Stimulated activated CD4-positive, alpha-beta T cell treated with anti-CD3 and anti-CD28 coated beads, Interleukin-12 subunit alpha, Interleukin-12 subunit beta, amount 100 ng/mL, for 4 hours (primary cell): ENCODE results near the gene GPR89B.
"Not testable (repeated sequence)": the region's sequence is repeated elsewhere in the genome, so short reads cannot be mapped to it uniquely, and the experiment has no call there.

ENCODE experiments used
- DNase-seq: peaks from one replicate; pipeline ENCODE4 v3.0.0-alpha.2; 2020

Gene GPR89B

GRCh38 chr1:148037850-148038461 is 109.7 kb downstream of the GPR89B start:
- DNase-seq = not testable (repeated sequence)

DNA sequence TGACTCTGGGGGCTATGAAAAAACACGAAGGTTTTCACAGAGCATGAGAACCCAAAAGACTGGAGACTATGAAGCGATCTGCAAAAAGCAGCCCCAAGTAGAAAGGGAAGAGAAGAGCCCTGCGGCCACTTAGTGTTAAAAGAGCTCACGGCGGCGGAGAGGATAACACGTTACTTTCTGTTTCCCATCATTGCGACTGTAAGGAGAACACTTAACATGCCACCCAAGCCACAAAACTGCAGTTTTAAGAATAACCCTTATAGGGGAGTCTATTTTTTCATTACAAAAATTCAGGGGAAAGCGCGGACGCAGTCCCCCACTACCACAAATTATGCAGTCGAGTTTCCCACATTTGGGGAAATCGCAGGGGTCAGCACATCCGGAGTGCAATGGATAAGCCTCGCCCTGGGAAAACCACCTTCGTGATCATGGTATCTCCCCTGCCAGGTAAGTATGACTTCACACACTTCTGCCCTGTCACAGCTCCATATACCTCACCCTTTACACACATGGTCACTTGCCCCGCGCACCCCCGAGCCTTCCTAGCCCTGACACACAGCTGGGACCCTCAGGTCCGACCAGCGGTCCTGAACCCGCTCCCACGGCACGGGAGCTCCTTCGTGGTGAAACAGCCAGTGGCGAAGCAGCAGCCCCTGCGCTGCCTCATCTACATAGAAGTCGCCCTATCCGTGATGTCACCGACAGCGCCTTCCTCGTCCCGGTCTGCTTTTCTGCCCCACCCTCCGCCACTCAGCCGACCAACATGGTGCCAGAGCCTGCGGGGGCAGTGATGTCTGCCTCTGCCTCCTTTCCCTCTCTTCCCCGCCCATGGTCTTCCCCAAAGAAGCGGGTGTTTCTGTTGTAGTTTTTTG is 110.5 kb downstream of the GPR89B start:
- not testable (repeated sequence) for DNase-seq
